Measurements from ENCODE around the gene SLPI.

Gene SLPI

DNA sequence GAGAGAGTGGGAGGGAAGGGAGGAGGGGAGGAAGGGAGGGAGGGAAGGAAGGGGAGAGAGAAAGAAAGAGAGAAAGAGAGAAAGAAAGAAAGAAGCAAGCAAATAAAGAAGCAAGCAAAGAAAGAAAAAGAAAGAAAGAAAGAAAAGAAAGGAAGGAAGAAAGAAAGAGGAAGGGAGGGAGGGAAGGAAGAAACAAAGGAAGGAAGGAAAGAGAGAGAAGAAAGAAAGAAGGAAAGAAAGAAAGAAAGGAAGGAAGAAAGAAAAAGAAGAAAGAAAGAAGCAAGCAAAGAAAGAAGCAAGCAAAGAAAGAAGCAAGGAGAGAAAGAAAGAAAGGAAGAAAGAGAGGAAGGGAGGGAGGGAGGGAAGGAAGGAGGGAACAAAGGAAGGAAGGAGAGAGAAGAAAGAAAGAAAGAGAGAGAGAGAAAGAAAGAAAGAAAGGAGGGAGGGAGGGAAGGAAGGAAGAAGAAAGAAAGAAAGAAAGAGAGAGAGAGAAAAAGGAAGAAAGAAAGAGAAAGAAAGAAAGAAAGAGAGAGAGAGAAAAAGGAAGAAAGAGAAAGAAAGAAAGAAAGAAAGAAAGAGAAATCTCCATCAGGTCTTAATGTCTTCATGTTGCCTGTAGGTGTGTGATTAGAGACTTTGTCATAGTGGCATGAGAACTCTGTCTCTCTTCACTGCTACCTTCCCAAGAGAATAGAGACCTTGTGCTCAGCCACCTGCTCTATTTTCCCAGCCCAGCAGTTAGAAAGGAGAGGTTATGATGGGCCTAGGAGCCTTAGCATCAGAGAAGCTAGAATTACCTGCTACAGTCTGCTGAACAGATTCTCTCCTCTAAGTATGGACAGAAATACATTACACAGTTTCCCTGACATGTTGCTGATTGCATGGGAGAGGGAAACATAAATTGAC is 42.5 kb downstream of the SLPI start:
- DNase-seq, result no peak

DNA sequence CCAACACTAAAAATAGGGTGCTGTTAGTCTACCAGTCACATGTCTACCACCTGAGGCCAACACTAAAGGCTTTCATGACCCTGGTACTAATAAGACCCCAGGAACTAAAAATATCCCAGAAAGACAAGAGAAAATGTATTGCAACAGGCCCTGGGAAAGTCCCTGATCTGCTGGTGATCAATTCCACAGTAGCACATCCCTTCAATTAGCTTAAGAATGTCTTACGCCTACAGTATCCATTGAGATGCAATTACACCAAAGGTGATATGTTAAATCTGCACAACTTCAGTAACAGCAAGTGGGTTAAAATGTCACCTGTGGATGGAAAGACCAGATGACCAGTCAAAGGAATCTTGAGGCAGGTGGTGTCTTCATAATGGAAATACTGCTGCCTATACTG is 44.4 kb downstream of the SLPI start:
- no peak for DNase-seq

DNA sequence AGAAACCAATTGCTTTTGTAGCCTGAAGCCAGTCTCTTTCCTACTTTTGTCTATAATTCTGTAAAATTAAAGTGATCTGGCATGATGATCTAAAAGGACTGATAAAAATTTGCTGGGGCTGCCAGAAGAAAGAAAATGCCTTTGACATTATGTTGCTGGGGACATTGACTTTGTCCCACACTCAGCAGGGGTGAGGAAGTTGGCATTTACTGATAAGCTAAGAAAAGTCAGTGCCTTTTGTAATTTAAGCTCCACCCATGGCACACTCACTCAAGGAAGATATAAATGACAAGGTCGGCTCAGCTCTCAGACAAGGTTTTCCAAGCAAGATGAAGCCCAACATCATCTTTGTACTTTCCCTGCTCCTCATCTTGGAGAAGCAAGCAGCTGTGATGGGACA is 47.6 kb downstream of the SLPI start, which contains the start of gene SEMG1:
Gene SEMG1 (plus strand): TSS at position 309 of the 400 bp plus-strand sequence. CDS start 21 bp downstream, at position 330.
- no peak for DNase-seq

Data from CD4-positive, alpha-beta T cell treated with Interleukin-12 subunit alpha and Interleukin-12 subunit beta, for 1 hour (primary cell).